Uterus (tissue), 4 donors: ENCODE data around the gene OBSCN. TPM values are rescaled to one million over a fixed set of nuclear protein-coding genes. Genes with fewer than 3 reads are reported as not detected.

Experiments used
- DNase-seq, 2 donors: peaks; one replicate each; pipeline ENCODE4 v3.0.0-alpha.2; 2019 to 2020
- H3K27ac ChIP-seq, 2 donors: fragments of 200-600 bp; sonication (generic); 1 replicate in 1 of 2; 2 replicates in 1 of 2; pipeline ENCODE4 v1.5.1; 2016 to 2018
- H3K27me3 ChIP-seq, 2 donors: fragments of 200-600 bp; sonication (generic); one replicate each; pipeline ENCODE4 v1.5.1; 2018 to 2019; ENCODE audit warnings: control low read depth in 1 of 2
- H3K36me3 ChIP-seq, 2 donors: fragments of 200-600 bp; sonication (generic); one replicate each; pipeline ENCODE4 v1.5.1; 2019; ENCODE audit warnings: control low read depth in 1 of 2
- H3K4me1 ChIP-seq, 2 donors: fragments of 200-600 bp; sonication (generic); one replicate each; pipeline ENCODE4 v1.5.1; 2018 to 2019; ENCODE audit warnings: control low read depth in 1 of 2
- H3K4me3 ChIP-seq, 2 donors: fragments of 200-600 bp; sonication (generic); 1 replicate in 1 of 2; 2 replicates in 1 of 2; pipeline ENCODE4 v1.5.1; 2018 to 2019; ENCODE audit warnings: mild to moderate bottlenecking in 1 of 2
- H3K9me3 ChIP-seq, 2 donors: fragments of 200-600 bp; sonication (generic); one replicate each; pipeline ENCODE4 v1.5.1; 2019; ENCODE audit warnings: control low read depth in 1 of 2
- POLR2A ChIP-seq, 2 donors: fragments of 450-650 bp; IDR thresholded peaks; one replicate each; pipeline ENCODE4 v1.6.1; 2016; ENCODE audit warnings: antibody characterized with exemption in 2 of 2, mild to moderate bottlenecking in 1 of 2, moderate library complexity in 1 of 2
- intact Hi-C: fragments of 100-400 bp; cut with DNase I; formaldehyde crosslinking; loops from one replicate; pipeline ENCODE4 v1.15.1; 2023; ENCODE audit warnings: low total_unique reads
- total RNA-seq, 4 donors: library from RNA; depleted of rRNA in 3 of 4; stranded (reverse); fragments of >200 nt in 3 of 4; gene quantifications; one replicate each; pipeline versions ENCODE4 v1.1.0 to v1.2.4, GENCODE V29; 2014 to 2023
- TF ChIP-seq, protein P1 (sequence below), 4 experiments: fragments of 200-600 bp in 2 of 4; fragments of 450-650 bp in 2 of 4; sonication (generic) in 2 of 4; IDR thresholded peaks; one replicate each; pipeline ENCODE4 v1.5.1; 2016 to 2019; ENCODE audit warnings: antibody characterized with exemption in 4 of 4, mild to moderate bottlenecking in 2 of 4, moderate library complexity in 1 of 4
- donor health status: DM: yes; HTN: yes; CAD: no.

Gene OBSCN
- total RNA-seq, 4 donors from 2014 or later: 5.9 to 53.2 (median 22.4) TPM

DNA sequence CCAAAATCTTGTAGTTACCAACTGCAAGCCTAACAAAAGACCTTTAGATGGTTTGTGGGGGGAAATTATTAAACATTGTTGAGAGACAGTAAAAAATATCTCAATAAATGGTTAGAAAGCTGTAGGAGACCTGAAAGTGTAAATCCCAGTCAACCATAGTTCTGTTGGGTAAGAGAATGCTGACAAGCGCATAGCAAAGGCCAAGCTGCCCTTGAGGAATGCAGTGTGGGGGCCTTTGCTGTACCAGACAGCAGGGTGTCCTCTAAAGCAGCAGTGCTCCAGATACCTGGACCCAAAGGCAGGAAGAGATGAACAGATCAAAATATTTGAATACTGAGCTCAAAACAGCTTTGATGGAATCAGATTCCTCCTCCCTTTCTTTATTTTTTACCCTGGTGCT, 54.6 kb downstream of the OBSCN start:
- H3K4me3 ChIP-seq: no peak overlapping the region
- no peaks in the 10 kb centered on the region for H3K36me3 ChIP-seq
- DNase-seq: no peak
- no peaks in the 10 kb centered on the region for H3K4me1 ChIP-seq
- H3K27ac ChIP-seq: no peak overlapping the region
- H3K9me3 ChIP-seq: peaks cover 0 to 7% of the 10 kb centered on the region in 2 donors
- TF ChIP-seq, protein P1, sequence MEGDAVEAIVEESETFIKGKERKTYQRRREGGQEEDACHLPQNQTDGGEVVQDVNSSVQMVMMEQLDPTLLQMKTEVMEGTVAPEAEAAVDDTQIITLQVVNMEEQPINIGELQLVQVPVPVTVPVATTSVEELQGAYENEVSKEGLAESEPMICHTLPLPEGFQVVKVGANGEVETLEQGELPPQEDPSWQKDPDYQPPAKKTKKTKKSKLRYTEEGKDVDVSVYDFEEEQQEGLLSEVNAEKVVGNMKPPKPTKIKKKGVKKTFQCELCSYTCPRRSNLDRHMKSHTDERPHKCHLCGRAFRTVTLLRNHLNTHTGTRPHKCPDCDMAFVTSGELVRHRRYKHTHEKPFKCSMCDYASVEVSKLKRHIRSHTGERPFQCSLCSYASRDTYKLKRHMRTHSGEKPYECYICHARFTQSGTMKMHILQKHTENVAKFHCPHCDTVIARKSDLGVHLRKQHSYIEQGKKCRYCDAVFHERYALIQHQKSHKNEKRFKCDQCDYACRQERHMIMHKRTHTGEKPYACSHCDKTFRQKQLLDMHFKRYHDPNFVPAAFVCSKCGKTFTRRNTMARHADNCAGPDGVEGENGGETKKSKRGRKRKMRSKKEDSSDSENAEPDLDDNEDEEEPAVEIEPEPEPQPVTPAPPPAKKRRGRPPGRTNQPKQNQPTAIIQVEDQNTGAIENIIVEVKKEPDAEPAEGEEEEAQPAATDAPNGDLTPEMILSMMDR (IDR thresholded peaks at IDR 0.05): no peak
- no peak for TF ChIP-seq POLR2A (IDR thresholded peaks at IDR 0.05)
- intact Hi-C loops: no loop called here
- H3K27me3 ChIP-seq: no peaks in the 10 kb centered on the region

- DNase-seq: no peak
- Histone ChIP-seq H3K9me3 (peaks cover 0 to 7% of the 10 kb centered on the region in 2 donors), H3K27ac (no peak overlapping the region), H3K4me3 (no peak overlapping the region), H3K4me1 (no peaks in the 10 kb centered on the region), H3K36me3 (no peaks in the 10 kb centered on the region), H3K27me3 (no peaks in the 10 kb centered on the region)
- TF ChIP-seq, protein P1 (IDR thresholded peaks at IDR 0.05): no peak
- no peak for TF ChIP-seq POLR2A (IDR thresholded peaks at IDR 0.05)
- intact Hi-C loops: no loop called here
Measured at GRCh38 chr1:228263636-228264035, 55.8 kb downstream of the OBSCN start.

DNA sequence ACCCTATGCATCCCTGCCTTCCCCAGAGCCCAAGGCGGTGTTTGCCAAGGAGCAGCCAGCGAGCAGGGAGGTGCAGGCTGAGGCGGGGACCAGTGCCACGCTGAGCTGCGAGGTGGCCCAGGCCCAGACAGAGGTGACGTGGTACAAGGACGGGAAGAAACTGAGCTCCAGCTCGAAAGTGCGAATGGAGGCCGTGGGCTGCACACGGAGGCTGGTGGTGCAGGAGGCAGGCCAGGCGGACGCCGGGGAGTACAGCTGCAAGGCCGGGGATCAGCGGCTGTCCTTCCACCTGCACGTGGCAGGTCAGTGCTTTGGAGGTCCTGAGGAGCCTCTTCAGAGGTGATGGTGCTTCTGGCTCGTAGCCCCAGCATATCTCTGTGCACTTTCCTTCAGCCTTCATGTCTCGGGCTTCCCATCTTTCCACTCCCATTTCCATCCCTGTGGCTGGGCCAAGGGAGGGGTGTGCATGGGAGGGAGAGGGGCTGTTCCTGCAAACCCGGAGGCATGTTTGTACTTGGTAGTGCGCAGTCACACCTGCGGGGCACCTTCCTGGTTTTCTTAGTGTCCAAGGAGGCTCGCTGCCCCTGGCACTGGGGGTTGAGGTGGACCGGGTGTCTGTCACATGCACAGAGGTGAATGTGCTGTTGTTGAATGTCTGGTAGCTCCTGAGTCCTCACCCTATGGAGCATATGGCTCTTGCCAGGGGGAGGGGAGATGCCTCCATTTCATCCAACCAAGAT, 56.4 kb downstream of the OBSCN start:
- H3K4me1 ChIP-seq: no peaks in the 10 kb centered on the region
- peaks cover 0 to 4% of the 10 kb centered on the region in 2 donors for H3K9me3 ChIP-seq
- no peaks in the 10 kb centered on the region for H3K36me3 ChIP-seq
- no peaks in the 10 kb centered on the region for H3K27me3 ChIP-seq
- H3K4me3 ChIP-seq: no peak overlapping the region
- H3K27ac ChIP-seq: no peak overlapping the region
- no peak for DNase-seq
- no peak for TF ChIP-seq POLR2A (IDR thresholded peaks at IDR 0.05)
- TF ChIP-seq, protein P1 (IDR thresholded peaks at IDR 0.05): no peak
- intact Hi-C loops: no loop called here

GRCh38 chr1:228265167-228265566, 57.3 kb downstream of the OBSCN start:
- intact Hi-C loops: no loop called here
- H3K27me3 ChIP-seq: no peaks in the 10 kb centered on the region
- DNase-seq: no peak
- H3K4me3 ChIP-seq: no peak overlapping the region
- peaks cover 0 to 4% of the 10 kb centered on the region in 2 donors for H3K9me3 ChIP-seq
- H3K36me3 ChIP-seq: no peaks in the 10 kb centered on the region
- no peak for TF ChIP-seq POLR2A (IDR thresholded peaks at IDR 0.05)
- TF ChIP-seq, protein P1 (IDR thresholded peaks at IDR 0.05): peak in 1 of 4 experiments; percentile 13
- H3K27ac ChIP-seq: no peak overlapping the region
- no peaks in the 10 kb centered on the region for H3K4me1 ChIP-seq

DNA sequence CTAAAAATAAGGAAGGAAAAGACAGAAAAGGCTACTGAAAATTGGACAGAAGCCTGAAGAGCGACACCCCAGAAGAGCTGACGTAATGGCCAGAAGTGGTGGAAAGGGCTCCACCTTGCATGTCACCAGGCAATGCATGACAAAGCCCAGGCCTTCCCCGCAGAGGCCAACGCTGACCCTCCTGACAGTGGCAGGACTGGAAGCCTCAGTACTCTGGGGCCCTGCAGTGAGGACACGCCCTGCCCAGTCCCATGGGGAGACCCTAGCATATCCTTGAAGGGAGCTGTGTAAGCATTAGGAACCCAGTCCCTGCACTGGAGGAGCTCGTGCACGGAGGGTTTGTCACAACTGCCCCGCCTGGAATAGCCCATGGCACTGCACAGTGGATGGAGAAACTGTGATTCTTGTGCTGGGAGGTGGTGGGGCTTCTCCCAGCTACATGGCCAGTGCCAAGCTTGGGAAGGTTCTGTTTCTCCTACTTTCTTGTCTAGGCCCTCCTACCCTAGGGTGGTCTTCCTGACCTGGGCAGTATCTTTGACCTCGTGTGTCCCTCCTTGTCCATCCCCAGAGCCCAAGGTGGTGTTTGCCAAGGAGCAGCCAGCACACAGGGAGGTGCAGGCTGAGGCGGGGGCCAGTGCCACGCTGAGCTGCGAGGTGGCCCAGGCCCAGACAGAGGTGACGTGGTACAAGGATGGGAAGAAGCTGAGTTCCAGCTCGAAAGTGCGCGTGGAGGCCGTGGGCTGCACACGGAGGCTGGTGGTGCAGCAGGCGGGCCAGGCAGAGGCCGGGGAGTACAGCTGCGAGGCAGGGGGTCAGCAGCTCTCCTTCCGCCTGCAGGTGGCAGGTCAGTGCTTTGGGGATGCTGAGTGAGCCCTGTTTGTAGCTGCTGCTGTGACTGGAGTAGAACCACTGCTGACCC, 60.4 kb downstream of the OBSCN start:
- H3K27me3 ChIP-seq: no peaks in the 10 kb centered on the region
- TF ChIP-seq POLR2A (IDR thresholded peaks at IDR 0.05): no peak
- TF ChIP-seq, protein P1 (IDR thresholded peaks at IDR 0.05): no peak
- no peak overlapping the region for H3K4me3 ChIP-seq
- H3K9me3 ChIP-seq: no peaks in the 10 kb centered on the region
- no peaks in the 10 kb centered on the region for H3K36me3 ChIP-seq
- intact Hi-C loops: no loop called here
- no peak overlapping the region for H3K27ac ChIP-seq
- H3K4me1 ChIP-seq: no peaks in the 10 kb centered on the region
- no peak for DNase-seq
